ENCODE data around the gene CDR2L.
"Not testable (repeated sequence)": the region's sequence is repeated elsewhere in the genome, so short reads cannot be mapped to it uniquely, and the experiment has no call there.

CDR2L gene

GRCh38 chr17:75009139-75009724 is 21.8 kb downstream of the CDR2L start:
- Histone ChIP-seq H3K27me3 (ENCODE audit: control insufficient read depth, insufficient read depth, low read length) (no peaks in the 10 kb centered on the region), H3K9me3 (ENCODE audit: control insufficient read depth, insufficient read depth, low read length) (no peaks in the 10 kb centered on the region), H3K9ac (ENCODE audit: low read depth, low read length) (no peak overlapping the region), H3K36me3 (ENCODE audit: control insufficient read depth, insufficient read depth, low read length) (no peaks in the 10 kb centered on the region), H3K4me3 (ENCODE audit: low read depth, low read length) (no peak overlapping the region), H3K4me1 (ENCODE audit: control insufficient read depth, insufficient read depth, low read length) (peaks cover 9% of the 10 kb centered on the region)

- Histone ChIP-seq H3K36me3 (ENCODE audit: control insufficient read depth, insufficient read depth, low read length) (no peaks in the 10 kb centered on the region), H3K4me1 (ENCODE audit: control insufficient read depth, insufficient read depth, low read length) (peaks cover 9% of the 10 kb centered on the region), H3K9ac (ENCODE audit: low read depth, low read length) (no peak overlapping the region), H3K9me3 (ENCODE audit: control insufficient read depth, insufficient read depth, low read length) (no peaks in the 10 kb centered on the region), H3K27me3 (ENCODE audit: control insufficient read depth, insufficient read depth, low read length) (no peaks in the 10 kb centered on the region), H3K4me3 (ENCODE audit: low read depth, low read length) (no peak overlapping the region)
Observed at GRCh38 chr17:75010683-75011400, 23.4 kb downstream of the CDR2L start.

- Histone ChIP-seq H3K27me3 (ENCODE audit: control insufficient read depth, insufficient read depth, low read length) (no peaks in the 10 kb centered on the region), H3K9me3 (ENCODE audit: control insufficient read depth, insufficient read depth, low read length) (no peaks in the 10 kb centered on the region), H3K9ac (ENCODE audit: low read depth, low read length) (peak overlapping the region; percentile 51), H3K4me3 (ENCODE audit: low read depth, low read length) (peak overlapping the region; percentile 47), H3K4me1 (ENCODE audit: control insufficient read depth, insufficient read depth, low read length) (peaks cover 9% of the 10 kb centered on the region), H3K36me3 (ENCODE audit: control insufficient read depth, insufficient read depth, low read length) (no peaks in the 10 kb centered on the region)
Observed at GRCh38 chr17:75011401-75012095, 24.1 kb downstream of the CDR2L start.

- Histone ChIP-seq H3K4me1 (ENCODE audit: control insufficient read depth, insufficient read depth, low read length) (peaks cover 9% of the 10 kb centered on the region), H3K36me3 (ENCODE audit: control insufficient read depth, insufficient read depth, low read length) (no peaks in the 10 kb centered on the region), H3K4me3 (ENCODE audit: low read depth, low read length) (peak overlapping the region; percentile 47), H3K9me3 (ENCODE audit: control insufficient read depth, insufficient read depth, low read length) (no peaks in the 10 kb centered on the region), H3K9ac (ENCODE audit: low read depth, low read length) (peak overlapping the region; percentile 51), H3K27me3 (ENCODE audit: control insufficient read depth, insufficient read depth, low read length) (no peaks in the 10 kb centered on the region)
Observed at GRCh38 chr17:75012096-75012345, 24.6 kb downstream of the CDR2L start.

- no peaks in the 10 kb centered on the region for H3K27me3 ChIP-seq (ENCODE audit: control insufficient read depth, insufficient read depth, low read length)
- H3K9me3 ChIP-seq (ENCODE audit: control insufficient read depth, insufficient read depth, low read length) = no peaks in the 10 kb centered on the region
- peak within 1 kb of the TSS; percentile 95 for H3K4me3 ChIP-seq (ENCODE audit: low read depth, low read length)
- no peaks in the 10 kb centered on the region for H3K36me3 ChIP-seq (ENCODE audit: control insufficient read depth, insufficient read depth, low read length)
- H3K4me1 ChIP-seq (ENCODE audit: control insufficient read depth, insufficient read depth, low read length) = peaks cover 9% of the 10 kb centered on the region
- peak within 1 kb of the TSS; percentile 79 for H3K9ac ChIP-seq (ENCODE audit: low read depth, low read length)
Observed at GRCh38 chr17:75012346-75013091, 25.1 kb downstream of the CDR2L start, which contains the start of gene MRPL58. TSS of gene MRPL58 (plus strand) at chr17:75012670. CDS start at chr17:75012687, 17 bp downstream.

GRCh38 chr17:75013092-75013559 is 25.7 kb downstream of the CDR2L start:
- Histone ChIP-seq H3K36me3 (ENCODE audit: control insufficient read depth, insufficient read depth, low read length) (no peaks in the 10 kb centered on the region), H3K27me3 (ENCODE audit: control insufficient read depth, insufficient read depth, low read length) (no peaks in the 10 kb centered on the region), H3K9me3 (ENCODE audit: control insufficient read depth, insufficient read depth, low read length) (no peaks in the 10 kb centered on the region), H3K4me3 (ENCODE audit: low read depth, low read length) (peak overlapping the region; percentile 95), H3K9ac (ENCODE audit: low read depth, low read length) (peak overlapping the region; percentile 79), H3K4me1 (ENCODE audit: control insufficient read depth, insufficient read depth, low read length) (peaks cover 9% of the 10 kb centered on the region)

GRCh38 chr17:75019146-75019545 is 31.7 kb downstream of the CDR2L start:
- H3K4me1 ChIP-seq (ENCODE audit: control insufficient read depth, insufficient read depth, low read length) = no peaks in the 10 kb centered on the region
- no peak overlapping the region for H3K9ac ChIP-seq (ENCODE audit: low read depth, low read length)
- H3K9me3 ChIP-seq (ENCODE audit: control insufficient read depth, insufficient read depth, low read length) = no peaks in the 10 kb centered on the region
- H3K4me3 ChIP-seq (ENCODE audit: low read depth, low read length) = no peak overlapping the region
- H3K27me3 ChIP-seq (ENCODE audit: control insufficient read depth, insufficient read depth, low read length) = no peaks in the 10 kb centered on the region
- H3K36me3 ChIP-seq (ENCODE audit: control insufficient read depth, insufficient read depth, low read length) = peaks cover 18% of the 10 kb centered on the region

- H3K36me3 ChIP-seq (ENCODE audit: control insufficient read depth, insufficient read depth, low read length) = peaks cover 18% of the 10 kb centered on the region
- no peaks in the 10 kb centered on the region for H3K27me3 ChIP-seq (ENCODE audit: control insufficient read depth, insufficient read depth, low read length)
- H3K9me3 ChIP-seq (ENCODE audit: control insufficient read depth, insufficient read depth, low read length) = no peaks in the 10 kb centered on the region
- H3K4me1 ChIP-seq (ENCODE audit: control insufficient read depth, insufficient read depth, low read length) = no peaks in the 10 kb centered on the region
- H3K9ac ChIP-seq (ENCODE audit: low read depth, low read length) = no peak overlapping the region
- H3K4me3 ChIP-seq (ENCODE audit: low read depth, low read length) = no peak overlapping the region
Observed at GRCh38 chr17:75019710-75020109, 32.3 kb downstream of the CDR2L start.

- no peak overlapping the region for H3K9ac ChIP-seq (ENCODE audit: low read depth, low read length)
- H3K36me3 ChIP-seq (ENCODE audit: control insufficient read depth, insufficient read depth, low read length) = peaks cover 18% of the 10 kb centered on the region
- H3K9me3 ChIP-seq (ENCODE audit: control insufficient read depth, insufficient read depth, low read length) = no peaks in the 10 kb centered on the region
- H3K4me1 ChIP-seq (ENCODE audit: control insufficient read depth, insufficient read depth, low read length) = no peaks in the 10 kb centered on the region
- H3K4me3 ChIP-seq (ENCODE audit: low read depth, low read length) = no peak overlapping the region
- H3K27me3 ChIP-seq (ENCODE audit: control insufficient read depth, insufficient read depth, low read length) = no peaks in the 10 kb centered on the region
Observed at GRCh38 chr17:75020331-75021110, 33.1 kb downstream of the CDR2L start.

- no peaks in the 10 kb centered on the region for H3K9me3 ChIP-seq (ENCODE audit: control insufficient read depth, insufficient read depth, low read length)
- H3K27me3 ChIP-seq (ENCODE audit: control insufficient read depth, insufficient read depth, low read length) = no peaks in the 10 kb centered on the region
- no peaks in the 10 kb centered on the region for H3K4me1 ChIP-seq (ENCODE audit: control insufficient read depth, insufficient read depth, low read length)
- H3K4me3 ChIP-seq (ENCODE audit: low read depth, low read length) = no peak overlapping the region
- no peak overlapping the region for H3K9ac ChIP-seq (ENCODE audit: low read depth, low read length)
- peaks cover 18% of the 10 kb centered on the region for H3K36me3 ChIP-seq (ENCODE audit: control insufficient read depth, insufficient read depth, low read length)
Observed at GRCh38 chr17:75024686-75025397, 37.4 kb downstream of the CDR2L start.

- not testable (repeated sequence) for H3K4me1 ChIP-seq (ENCODE audit: control insufficient read depth, insufficient read depth, low read length); H3K9me3 ChIP-seq (ENCODE audit: control insufficient read depth, insufficient read depth, low read length); H3K9ac ChIP-seq (ENCODE audit: low read depth, low read length); H3K4me3 ChIP-seq (ENCODE audit: low read depth, low read length); H3K27me3 ChIP-seq (ENCODE audit: control insufficient read depth, insufficient read depth, low read length)
- peaks cover 12% of the 10 kb centered on the region for H3K36me3 ChIP-seq (ENCODE audit: control insufficient read depth, insufficient read depth, low read length)
Observed at GRCh38 chr17:75025398-75025734, 37.9 kb downstream of the CDR2L start.

Data from iPS-15b (cell line).